ENCODE data around the gene ALAS1. TPM values are rescaled to one million over a fixed set of nuclear protein-coding genes. Genes with fewer than 3 reads are reported as not detected.
A peak's percentile ranks its signal among the peaks of the same experiment; 100 is the strongest.

ALAS1 gene
- total RNA-seq, 6 donors from 2014 or later = 53.2 to 97.3 (median 74.0) TPM

GRCh38 chr3:52246264-52246620, 48.3 kb downstream of the ALAS1 start:
- Histone ChIP-seq H3K27me3 (no peaks in the 10 kb centered on the region), H3K9me3 (no peaks in the 10 kb centered on the region), H3K36me3 (peaks cover 0 to 34% (median 14%) of the 10 kb centered on the region in 4 donors), H3K4me3 (peak overlapping the region in 3 of 4 donors; percentile 61 to 73 (median 72)), H3K27ac (peak overlapping the region; percentile 86 to 97 (median 94)), H3K4me1 (peaks cover 22 to 47% (median 28%) of the 10 kb centered on the region in 4 donors)
- ATAC-seq (ENCODE audit: low FRiP score in 2 of 2) (no peak), DNase-seq (no peak)
- 27 to 40% methylated on average over 5 to 8 of the region's 8 CpGs for WGBS, 2 donors
- TF ChIP-seq EP300 (IDR thresholded peaks at IDR 0.05) = no peak
- TF ChIP-seq POLR2A (IDR thresholded peaks at IDR 0.05) = no peak
- TF ChIP-seq POLR2AphosphoS5 (IDR thresholded peaks at IDR 0.05) = no peak
- TF ChIP-seq CTCF (IDR thresholded peaks at IDR 0.05) = no peak

GRCh38 chr3:52246728-52247408, 48.9 kb downstream of the ALAS1 start:
- H3K4me1 ChIP-seq = peaks cover 22 to 47% (median 28%) of the 10 kb centered on the region in 4 donors
- no peaks in the 10 kb centered on the region for H3K27me3 ChIP-seq
- H3K9me3 ChIP-seq = no peaks in the 10 kb centered on the region
- H3K27ac ChIP-seq = peak overlapping the region; percentile 86 to 97 (median 94)
- DNase-seq (peak in 1 of 2 donors; percentile 71), ATAC-seq (ENCODE audit: low FRiP score in 2 of 2) (peak; percentile 34 to 49)
- 65 to 73% methylated on average over 5 to 8 of the region's 14 CpGs for WGBS, 2 donors
- H3K4me3 ChIP-seq = peak overlapping the region in 3 of 4 donors; percentile 61 to 73 (median 72)
- TF ChIP-seq EP300 (IDR thresholded peaks at IDR 0.05) (no peak), CTCF (IDR thresholded peaks at IDR 0.05) (no peak), POLR2AphosphoS5 (IDR thresholded peaks at IDR 0.05) (peak in 1 of 2 donors; percentile 43), POLR2A (IDR thresholded peaks at IDR 0.05) (peak in 1 of 4 donors; percentile 14)
- H3K36me3 ChIP-seq = peaks cover 0 to 40% (median 19%) of the 10 kb centered on the region in 4 donors

GRCh38 chr3:52247409-52248164, 49.6 kb downstream of the ALAS1 start:
- peaks cover 0 to 48% (median 19%) of the 10 kb centered on the region in 4 donors for H3K36me3 ChIP-seq
- 94 to 99% methylated on average over 7 of the region's 7 CpGs for WGBS, 2 donors
- H3K27me3 ChIP-seq = no peaks in the 10 kb centered on the region
- H3K9me3 ChIP-seq = no peaks in the 10 kb centered on the region
- DNase-seq (no peak), ATAC-seq (ENCODE audit: low FRiP score in 2 of 2) (no peak)
- peak overlapping the region in 2 of 4 donors; percentile 61 to 72 for H3K4me3 ChIP-seq
- TF ChIP-seq POLR2AphosphoS5 (IDR thresholded peaks at IDR 0.05) (no peak), EP300 (IDR thresholded peaks at IDR 0.05) (no peak), POLR2A (IDR thresholded peaks at IDR 0.05) (no peak), CTCF (IDR thresholded peaks at IDR 0.05) (no peak)
- peaks cover 22 to 47% (median 28%) of the 10 kb centered on the region in 4 donors for H3K4me1 ChIP-seq
- H3K27ac ChIP-seq = peak overlapping the region; percentile 86 to 97 (median 94)

GRCh38 chr3:52248165-52248541, 50.2 kb downstream of the ALAS1 start:
- WGBS, 2 donors = 93 to 100% methylated on average over 7 to 10 of the region's 10 CpGs
- Histone ChIP-seq H3K27me3 (no peaks in the 10 kb centered on the region), H3K27ac (peak overlapping the region in 2 of 4 donors; percentile 93 to 95), H3K4me3 (no peak overlapping the region), H3K9me3 (no peaks in the 10 kb centered on the region), H3K4me1 (peaks cover 22 to 53% (median 30%) of the 10 kb centered on the region in 4 donors), H3K36me3 (peaks cover 0 to 53% (median 19%) of the 10 kb centered on the region in 4 donors)
- TF ChIP-seq POLR2AphosphoS5 (IDR thresholded peaks at IDR 0.05) (no peak), CTCF (IDR thresholded peaks at IDR 0.05) (no peak), EP300 (IDR thresholded peaks at IDR 0.05) (no peak), POLR2A (IDR thresholded peaks at IDR 0.05) (no peak)
- no peak for ATAC-seq (ENCODE audit: low FRiP score in 2 of 2)
- no peak for DNase-seq
